Neural crest cell (in vitro differentiated cells): Measurements from ENCODE around the gene ADNP2. TPM values are rescaled to one million over a fixed set of nuclear protein-coding genes. Genes with fewer than 3 reads are reported as not detected.

Source experiments
- DNase-seq: peaks from one replicate; pipeline ENCODE4 v3.0.0; 2021; ENCODE audit warnings: low read depth, mixed read lengths, low spot score
- H3K27ac Mint-ChIP-seq: one replicate; pipeline ENCODE4 v1.8.0; 2021; ENCODE audit warnings: mild to moderate bottlenecking, mixed read lengths; ENCODE audit not compliant: unreplicated experiment
- H3K27me3 Mint-ChIP-seq: 2 replicates; pipeline ENCODE4 v1.8.0; 2021; ENCODE audit warnings: low read depth, mild to moderate bottlenecking, mixed read lengths
- H3K36me3 Mint-ChIP-seq: 2 replicates; pipeline ENCODE4 v1.8.0; 2021; ENCODE audit warnings: low read depth, mild to moderate bottlenecking, mixed read lengths
- H3K4me1 Mint-ChIP-seq: 2 replicates; pipeline ENCODE4 v1.8.0; 2021; ENCODE audit warnings: mixed read lengths
- H3K4me3 Mint-ChIP-seq: one replicate; pipeline ENCODE4 v1.8.0; 2021; ENCODE audit warnings: mild to moderate bottlenecking, mixed read lengths
- H3K9me3 Mint-ChIP-seq: 2 replicates; pipeline ENCODE4 v1.8.0; 2021; ENCODE audit warnings: mixed read lengths
- total RNA-seq: library from RNA; stranded (reverse); gene quantifications from 2 replicates; pipeline ENCODE4 v1.2.1, GENCODE V29; 2021
- TF ChIP-seq, protein P1 (sequence below): fragments of 200-600 bp; sonication (generic); conservative IDR thresholded peaks from 2 replicates; pipeline ENCODE4 v1.5.0; 2021; ENCODE audit warnings: antibody characterized with exemption, mild to moderate bottlenecking

ADNP2 gene
- total RNA-seq, 1 donor from 2014 or later, result 44.0 TPM

DNA sequence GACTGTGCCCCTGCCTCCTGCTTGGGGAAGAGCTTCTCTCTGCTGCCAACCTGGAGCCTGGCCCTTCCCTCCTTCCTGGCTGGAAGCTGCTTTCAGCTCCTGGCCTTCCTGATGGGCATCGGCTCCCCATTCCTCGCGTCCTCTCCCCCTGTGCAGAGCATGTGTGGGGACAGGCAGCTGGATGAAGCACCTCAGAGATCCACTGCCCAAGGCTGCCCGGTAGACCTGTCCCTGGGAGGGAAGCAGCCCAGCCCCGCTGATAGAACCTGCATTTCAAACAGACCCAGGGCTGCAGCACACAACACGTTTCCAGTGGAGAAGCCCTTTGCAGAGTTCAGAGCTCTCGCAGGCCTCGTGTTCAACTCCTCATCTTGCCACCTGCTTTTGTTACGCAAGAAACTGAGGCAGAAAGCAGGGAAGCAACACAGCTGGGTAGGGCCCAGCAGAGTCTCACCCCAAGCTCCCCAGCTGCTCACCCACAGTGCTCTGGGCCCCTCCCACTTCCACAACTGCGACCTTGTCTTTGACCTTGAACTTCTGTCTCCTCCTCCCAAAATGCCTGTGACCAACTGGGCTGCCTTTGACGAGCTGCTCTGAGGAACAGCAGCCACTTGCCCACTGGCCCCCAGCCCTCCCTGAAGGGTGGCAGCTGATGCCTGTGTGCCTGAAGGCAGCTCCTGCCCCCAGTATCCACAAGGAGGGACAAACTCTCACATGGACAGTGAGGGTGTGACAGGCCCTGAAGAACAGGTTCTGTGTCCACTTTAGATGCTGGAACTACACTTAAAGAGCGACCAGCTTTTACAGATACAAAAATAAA is 72.8 kb downstream of the ADNP2 start:
- TF ChIP-seq, protein P1, sequence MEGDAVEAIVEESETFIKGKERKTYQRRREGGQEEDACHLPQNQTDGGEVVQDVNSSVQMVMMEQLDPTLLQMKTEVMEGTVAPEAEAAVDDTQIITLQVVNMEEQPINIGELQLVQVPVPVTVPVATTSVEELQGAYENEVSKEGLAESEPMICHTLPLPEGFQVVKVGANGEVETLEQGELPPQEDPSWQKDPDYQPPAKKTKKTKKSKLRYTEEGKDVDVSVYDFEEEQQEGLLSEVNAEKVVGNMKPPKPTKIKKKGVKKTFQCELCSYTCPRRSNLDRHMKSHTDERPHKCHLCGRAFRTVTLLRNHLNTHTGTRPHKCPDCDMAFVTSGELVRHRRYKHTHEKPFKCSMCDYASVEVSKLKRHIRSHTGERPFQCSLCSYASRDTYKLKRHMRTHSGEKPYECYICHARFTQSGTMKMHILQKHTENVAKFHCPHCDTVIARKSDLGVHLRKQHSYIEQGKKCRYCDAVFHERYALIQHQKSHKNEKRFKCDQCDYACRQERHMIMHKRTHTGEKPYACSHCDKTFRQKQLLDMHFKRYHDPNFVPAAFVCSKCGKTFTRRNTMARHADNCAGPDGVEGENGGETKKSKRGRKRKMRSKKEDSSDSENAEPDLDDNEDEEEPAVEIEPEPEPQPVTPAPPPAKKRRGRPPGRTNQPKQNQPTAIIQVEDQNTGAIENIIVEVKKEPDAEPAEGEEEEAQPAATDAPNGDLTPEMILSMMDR, result no peak
- Mint-ChIP-seq H3K36me3 (no peaks in the 10 kb centered on the region), H3K9me3 (no peaks in the 10 kb centered on the region), H3K4me3 (no peak overlapping the region), H3K27ac (no peak overlapping the region), H3K27me3 (no peaks in the 10 kb centered on the region), H3K4me1 (peaks cover 9% of the 10 kb centered on the region)
- DNase-seq, result no peak

DNA sequence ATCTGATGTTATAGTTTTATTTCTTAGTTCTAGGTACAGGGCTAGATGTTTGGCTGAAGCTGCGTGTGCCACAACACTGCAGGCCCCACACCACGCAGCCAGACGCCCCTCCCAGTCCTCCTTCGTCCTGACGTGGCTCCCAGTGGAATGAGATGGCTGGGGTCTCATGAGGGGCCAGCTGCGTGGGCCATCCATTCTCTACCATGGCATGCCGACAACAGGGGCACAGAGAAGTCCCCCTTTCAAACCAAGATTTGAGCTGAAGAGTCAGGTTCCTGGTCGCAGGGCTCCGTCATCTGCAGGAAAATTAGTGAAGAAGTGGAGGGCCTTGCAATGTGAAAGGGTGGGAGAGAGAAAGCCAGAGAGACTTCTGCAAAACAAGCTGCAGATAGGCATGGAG is 73.8 kb downstream of the ADNP2 start:
- TF ChIP-seq, protein P1, result no peak
- Mint-ChIP-seq H3K9me3 (no peaks in the 10 kb centered on the region), H3K4me1 (peaks cover 9% of the 10 kb centered on the region), H3K4me3 (no peak overlapping the region), H3K27ac (no peak overlapping the region), H3K27me3 (no peaks in the 10 kb centered on the region), H3K36me3 (no peaks in the 10 kb centered on the region)
- DNase-seq, result no peak

DNA sequence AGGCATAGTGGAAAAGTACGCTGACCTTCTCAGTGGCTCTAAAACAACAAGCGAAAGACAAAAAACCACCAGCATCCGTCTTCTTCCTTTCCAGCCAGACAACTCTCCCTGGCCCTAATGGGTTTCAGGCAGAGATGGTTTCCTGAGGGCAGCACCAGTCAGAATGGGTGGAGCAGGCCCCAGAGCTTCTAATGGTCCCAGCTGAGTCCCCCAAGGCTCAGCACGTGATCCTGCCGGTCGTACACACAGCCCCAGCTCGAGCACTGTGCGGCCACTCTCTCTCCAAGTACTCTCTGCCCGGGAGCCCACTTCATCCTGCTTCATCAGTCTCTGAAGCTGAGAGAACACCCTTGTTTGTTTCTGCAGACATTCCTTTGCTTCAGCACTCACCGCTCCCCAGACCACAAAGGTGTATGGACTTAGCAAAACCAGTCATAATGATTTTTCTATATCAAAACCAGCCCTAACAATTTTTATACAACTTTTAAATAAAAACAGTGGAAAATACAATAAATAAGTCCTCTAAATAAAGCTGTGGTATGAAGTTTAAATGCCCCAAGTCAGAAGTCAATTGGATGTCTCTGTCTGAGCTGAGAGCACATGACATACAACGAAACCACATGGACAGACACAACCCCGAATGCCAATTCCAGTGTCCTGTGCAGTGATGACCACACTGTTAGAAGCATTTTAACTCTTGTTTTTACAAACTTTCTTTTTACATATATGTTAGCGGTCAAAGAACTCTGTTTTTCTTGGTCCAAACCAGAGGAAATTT is 74.4 kb downstream of the ADNP2 start:
- TF ChIP-seq, protein P1, result no peak
- Mint-ChIP-seq H3K36me3 (no peaks in the 10 kb centered on the region), H3K27me3 (no peaks in the 10 kb centered on the region), H3K4me1 (peaks cover 9% of the 10 kb centered on the region), H3K27ac (peak overlapping the region; percentile 21), H3K4me3 (no peak overlapping the region), H3K9me3 (no peaks in the 10 kb centered on the region)
- no peak for DNase-seq

DNA sequence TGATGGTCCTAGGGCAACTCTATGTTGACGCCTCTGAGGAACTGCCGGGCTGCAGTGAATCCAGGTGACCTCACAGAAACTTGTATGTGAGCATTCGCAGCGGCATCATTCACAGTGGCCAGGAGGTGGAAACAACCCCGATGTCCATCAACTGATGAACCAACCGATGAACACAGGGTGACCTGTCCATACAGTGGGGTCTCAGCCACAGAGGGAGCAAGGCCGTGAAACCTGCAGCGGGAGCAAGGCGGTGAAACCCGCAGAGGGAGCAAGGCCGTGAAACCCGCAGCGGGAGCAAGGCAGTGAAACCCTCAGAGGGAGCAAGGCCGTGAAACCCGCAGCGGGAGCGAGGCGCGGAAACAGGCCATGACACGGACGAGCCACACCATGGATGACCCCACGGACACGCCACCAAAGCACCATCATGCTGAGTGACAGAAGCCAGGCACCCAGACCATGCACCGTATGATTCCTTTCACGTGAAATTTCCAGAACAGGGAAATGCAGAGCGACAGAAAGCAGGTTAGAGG is 75.2 kb downstream of the ADNP2 start:
- Mint-ChIP-seq H3K27me3 (no peaks in the 10 kb centered on the region), H3K4me3 (no peak overlapping the region), H3K9me3 (no peaks in the 10 kb centered on the region), H3K27ac (no peak overlapping the region), H3K4me1 (peaks cover 9% of the 10 kb centered on the region), H3K36me3 (no peaks in the 10 kb centered on the region)
- no peak for DNase-seq
- TF ChIP-seq, protein P1, result no peak

DNA sequence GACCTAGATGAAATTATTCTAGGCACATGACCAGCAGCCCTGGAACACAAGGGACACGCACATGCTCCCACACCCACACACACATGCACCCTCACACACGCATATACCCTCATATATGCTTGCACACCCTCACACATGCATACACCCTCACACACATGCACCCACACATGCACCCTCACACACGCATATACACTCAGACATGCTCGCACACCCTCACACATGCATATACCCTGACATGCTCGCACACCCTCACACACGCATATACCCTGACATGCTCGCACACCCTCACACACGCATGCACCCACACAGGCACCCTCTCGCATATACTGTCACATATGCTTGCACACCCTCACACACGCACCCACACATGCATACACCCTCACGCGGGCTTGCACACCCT is 76.5 kb downstream of the ADNP2 start:
- no peak for DNase-seq
- Mint-ChIP-seq H3K36me3 (no peaks in the 10 kb centered on the region), H3K9me3 (no peaks in the 10 kb centered on the region), H3K4me1 (peaks cover 9% of the 10 kb centered on the region), H3K27me3 (no peaks in the 10 kb centered on the region), H3K27ac (no peak overlapping the region), H3K4me3 (no peak overlapping the region)
- TF ChIP-seq, protein P1, result no peak
